Psoas muscle (tissue), 8 donors: ENCODE data around the gene NUCKS1. TPM values are rescaled to one million over a fixed set of nuclear protein-coding genes. Genes with fewer than 3 reads are reported as not detected.

Experiments
- ATAC-seq, 4 donors: fragments of 200-7000 bp; cut with Tn5 transposase; one replicate each; pipeline ENCODE4 v1.9.1; 2020; ENCODE audit warnings: moderate library complexity in 3 of 4, mild to moderate bottlenecking in 2 of 4
- DNase-seq, 2 donors: peaks; one replicate each; pipeline ENCODE4 v3.0.0-alpha.2; 2020
- H3K27ac ChIP-seq: fragments of 200-600 bp; one replicate; pipeline ENCODE4 v1.8.0; 2022
- H3K27me3 ChIP-seq, 3 donors: fragments of 200-600 bp in 1 of 3; one replicate each; pipeline versions ENCODE4 v1.6.1 to v1.8.0; 2013 to 2022; ENCODE audit warnings: low read length in 2 of 3, mild to moderate bottlenecking in 2 of 3, moderate library complexity in 1 of 3; ENCODE audit not compliant: insufficient read depth in 3 of 3
- H3K36me3 ChIP-seq, 2 donors: fragments of 200-600 bp in 1 of 2; one replicate each; pipeline versions ENCODE4 v1.6.1 to v1.8.0; 2013 to 2022; ENCODE audit warnings: low read depth in 1 of 2, mild to moderate bottlenecking in 1 of 2, moderate library complexity in 1 of 2; ENCODE audit not compliant: insufficient read depth in 1 of 2
- H3K4me1 ChIP-seq: fragments of 200-600 bp; one replicate; pipeline ENCODE4 v1.8.0; 2022
- H3K4me3 ChIP-seq: fragments of 200-600 bp; one replicate; pipeline ENCODE4 v1.8.0; 2022; ENCODE audit warnings: mild to moderate bottlenecking
- H3K9me3 ChIP-seq: fragments of 200-600 bp; one replicate; pipeline ENCODE4 v1.8.0; 2022
- WGBS, 3 donors: extraction: QIAGEN DNeasy Blood & Tissue Kit; methylation state at CpG; one replicate each; pipeline versions ENCODE4 v1.1.6 to v1.1.7; 2013; 5-methylcytosine and 5-hydroxymethylcytosine counted together
- intact Hi-C, 2 donors: fragments of 100-400 bp; cut with DNase I; formaldehyde crosslinking; loops; one replicate each; pipeline versions ENCODE4 v1.11.0 to v1.14.2; 2022
- polyA plus RNA-seq, 3 donors: library from polyadenylated mRNA; stranded (reverse); fragments of 200-250 nt; gene quantifications; one replicate each; pipeline ENCODE4 v1.2.3, GENCODE V29; 2013
- total RNA-seq, 4 donors: library from RNA; stranded (reverse); fragmentation: NEBNext Ultra II Directional in 2 of 4; extraction: Animal tissue kit (Norgen Biotek cat#: 25700) in 2 of 4; gene quantifications; one replicate each; pipeline versions ENCODE4 v1.2.1 to v1.2.4, GENCODE V29; 2021 to 2023
- TF ChIP-seq, protein P1 (sequence below): fragments of 200-600 bp; IDR thresholded peaks from one replicate; pipeline ENCODE4 v1.8.0; 2022; ENCODE audit warnings: antibody characterized with exemption
- donor health status: healthy with polysubstance abuse.
- donor health status: DM: no; HTN: no; CAD: no; lungs with moderate emphysema.
- donor health status: Bipolar disorder and iron deficiency.
- donor health status: healthy.
- donor health status: DM: yes; HTN: yes; CAD: no.
- donor health status: DM: no; HTN: no; CAD: no.
- donor health status: DM: no; HTN: no; CAD: no.
- donor health status: DM: yes; HTN: yes; CAD: no.

NUCKS1 gene
- total and polyA plus RNA-seq, 7 donors, result 28.3 to 174 (median 140) TPM

DNA sequence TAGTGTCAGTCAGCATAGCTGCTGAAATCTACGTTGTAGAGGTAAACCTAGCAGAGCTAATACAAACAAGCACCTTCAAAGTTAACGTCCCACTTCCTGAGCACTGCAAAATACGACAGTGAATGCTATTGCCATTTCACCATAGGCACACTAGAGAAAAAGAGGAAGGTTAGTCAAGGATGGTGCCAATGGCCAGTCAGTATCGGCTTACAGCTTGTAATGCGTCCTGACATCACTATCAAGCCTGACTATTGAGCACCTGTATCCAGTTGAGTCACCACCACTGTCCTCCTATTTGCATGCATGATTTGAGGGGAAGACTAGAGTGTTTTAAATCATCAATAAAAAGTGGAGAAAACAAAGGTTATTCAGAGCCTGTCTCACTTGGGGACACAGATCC lies 34.4 kb downstream of the NUCKS1 start:
- 59 to 78% (median 67%) methylated on average over 5 of the region's 5 CpGs for WGBS, 3 donors

DNA sequence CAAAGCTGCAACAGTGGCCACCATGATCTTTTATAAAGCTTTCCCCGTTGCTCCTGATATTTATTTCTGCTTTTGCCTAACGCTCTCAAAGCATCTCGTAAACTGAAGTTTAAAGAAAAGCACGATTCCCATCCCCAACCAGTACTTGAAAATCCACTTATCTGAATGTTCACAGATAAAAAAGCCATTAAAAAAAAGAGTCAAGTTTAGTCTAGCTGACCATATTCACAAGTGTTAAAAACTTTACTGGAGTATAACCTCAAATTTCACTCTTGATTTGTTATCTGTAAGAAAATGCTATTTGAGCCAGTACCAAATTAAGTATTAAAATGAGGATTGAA lies 35.1 kb downstream of the NUCKS1 start:
- ATAC-seq, result no peak
- Histone ChIP-seq H3K36me3 (peaks cover 8 to 57% of the 10 kb centered on the region in 2 donors), H3K4me3 (no peak overlapping the region), H3K27me3 (no peaks in the 10 kb centered on the region), H3K4me1 (no peaks in the 10 kb centered on the region), H3K27ac (no peak overlapping the region), H3K9me3 (no peaks in the 10 kb centered on the region)
- TF ChIP-seq, protein P1, sequence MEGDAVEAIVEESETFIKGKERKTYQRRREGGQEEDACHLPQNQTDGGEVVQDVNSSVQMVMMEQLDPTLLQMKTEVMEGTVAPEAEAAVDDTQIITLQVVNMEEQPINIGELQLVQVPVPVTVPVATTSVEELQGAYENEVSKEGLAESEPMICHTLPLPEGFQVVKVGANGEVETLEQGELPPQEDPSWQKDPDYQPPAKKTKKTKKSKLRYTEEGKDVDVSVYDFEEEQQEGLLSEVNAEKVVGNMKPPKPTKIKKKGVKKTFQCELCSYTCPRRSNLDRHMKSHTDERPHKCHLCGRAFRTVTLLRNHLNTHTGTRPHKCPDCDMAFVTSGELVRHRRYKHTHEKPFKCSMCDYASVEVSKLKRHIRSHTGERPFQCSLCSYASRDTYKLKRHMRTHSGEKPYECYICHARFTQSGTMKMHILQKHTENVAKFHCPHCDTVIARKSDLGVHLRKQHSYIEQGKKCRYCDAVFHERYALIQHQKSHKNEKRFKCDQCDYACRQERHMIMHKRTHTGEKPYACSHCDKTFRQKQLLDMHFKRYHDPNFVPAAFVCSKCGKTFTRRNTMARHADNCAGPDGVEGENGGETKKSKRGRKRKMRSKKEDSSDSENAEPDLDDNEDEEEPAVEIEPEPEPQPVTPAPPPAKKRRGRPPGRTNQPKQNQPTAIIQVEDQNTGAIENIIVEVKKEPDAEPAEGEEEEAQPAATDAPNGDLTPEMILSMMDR, result no peak
- WGBS, 3 donors, result 86 to 89% (median 89%) methylated on average over 4 of the region's 4 CpGs
- intact Hi-C loops, result loop anchor here in 1 of 2 donors (5.0 kb wide), 1 partner anchor 58 kb away; no protein-coding TSS in a partner anchor
- no peak for DNase-seq

More for the DNA sequence above, 34.4 kb downstream of the NUCKS1 start:
- Histone ChIP-seq H3K4me3 (no peak overlapping the region), H3K9me3 (no peaks in the 10 kb centered on the region), H3K36me3 (peaks cover 8 to 61% of the 10 kb centered on the region in 2 donors), H3K27ac (no peak overlapping the region), H3K27me3 (no peaks in the 10 kb centered on the region), H3K4me1 (no peaks in the 10 kb centered on the region)
- no peak for DNase-seq
- peak; percentile 54 to 66 (median 59) for ATAC-seq
- TF ChIP-seq, protein P1, result no peak
- intact Hi-C loops, result no loop called here

DNA sequence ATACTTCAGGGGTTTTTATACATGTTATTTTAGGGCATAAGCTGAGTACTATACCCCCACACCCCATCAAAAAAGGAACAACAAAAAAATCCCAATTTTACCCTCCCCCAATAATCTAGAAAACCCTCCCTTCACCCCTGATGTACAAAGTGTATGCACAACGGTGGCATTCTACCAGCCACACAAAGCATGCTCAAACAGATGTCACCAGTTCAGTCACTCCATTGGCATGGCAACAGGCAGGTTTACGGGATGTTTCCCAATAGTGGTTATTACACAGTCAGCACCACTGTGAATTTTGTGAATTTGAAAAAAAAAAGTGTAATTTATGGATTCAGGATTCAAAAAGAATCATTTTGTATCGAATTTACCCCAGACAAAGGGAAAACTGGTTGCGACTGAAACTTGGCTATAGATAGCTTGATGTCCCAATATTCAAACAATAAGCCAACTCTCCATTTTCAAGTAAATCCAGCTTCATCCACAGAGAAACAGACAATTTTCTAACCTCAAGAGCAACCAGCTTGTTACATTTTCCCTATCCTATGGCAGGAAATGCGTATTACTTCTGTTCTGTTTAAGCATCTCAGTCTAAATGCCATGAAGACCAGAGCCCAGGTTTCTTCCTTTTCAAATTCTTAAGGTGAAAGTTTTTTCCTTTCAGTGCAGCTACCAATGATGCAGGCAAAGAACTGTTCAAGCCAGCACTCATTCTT lies 35.6 kb downstream of the NUCKS1 start:
- intact Hi-C loops, result loop anchor here in 1 of 2 donors (5.0 kb wide), 1 partner anchor 57 kb away; no protein-coding TSS in a partner anchor
- Histone ChIP-seq H3K27ac (no peak overlapping the region), H3K4me1 (no peaks in the 10 kb centered on the region), H3K4me3 (no peak overlapping the region), H3K9me3 (no peaks in the 10 kb centered on the region), H3K27me3 (no peaks in the 10 kb centered on the region), H3K36me3 (peaks cover 8 to 51% of the 10 kb centered on the region in 2 donors)
- WGBS, 3 donors, result 68 to 79% (median 69%) methylated on average over 5 of the region's 5 CpGs
- DNase-seq (no peak), ATAC-seq (no peak)
- TF ChIP-seq, protein P1, result no peak

DNA sequence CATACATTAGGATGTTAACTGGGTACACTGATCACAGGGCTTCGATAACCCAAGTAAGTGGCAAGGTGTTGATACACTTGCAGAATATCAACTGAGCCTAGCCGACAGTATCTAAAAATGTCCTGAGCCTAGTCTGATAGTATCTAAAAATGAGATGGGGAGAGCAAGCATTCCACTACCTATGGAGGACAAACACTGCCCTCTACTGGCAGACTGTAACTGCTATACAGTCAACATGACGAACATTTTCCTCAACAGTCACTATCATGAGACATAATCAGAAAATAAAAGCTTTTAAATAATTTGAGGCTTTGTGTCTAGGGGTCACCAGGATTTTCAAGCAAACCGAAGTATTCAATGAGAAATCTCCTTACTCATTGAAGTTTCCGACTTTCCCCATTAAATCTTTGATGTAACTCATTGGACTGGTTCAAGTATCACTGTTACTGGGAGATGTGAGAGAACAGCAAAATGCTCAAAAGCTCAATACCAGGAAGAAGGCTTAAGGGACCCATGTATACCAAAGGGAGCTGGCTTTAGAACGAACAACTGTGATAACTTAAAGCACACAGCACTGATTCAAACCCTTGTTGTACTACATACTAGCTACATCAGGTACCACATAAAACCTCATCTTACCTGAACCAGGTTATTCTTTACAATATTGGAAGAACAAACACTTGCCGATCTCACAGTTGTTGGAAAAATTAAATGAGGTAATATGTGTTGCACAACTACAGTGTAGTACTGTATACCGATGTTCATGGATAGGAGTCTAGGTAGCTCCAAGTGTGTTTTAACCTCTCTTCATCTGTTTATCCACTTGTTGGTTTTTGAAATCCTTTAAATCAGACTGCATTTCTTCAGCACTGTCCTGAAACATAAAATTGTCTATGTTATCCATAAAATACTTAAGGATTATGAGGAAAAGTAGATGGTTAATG lies 38.6 kb downstream of the NUCKS1 start:
- no peak overlapping the region for H3K4me3 ChIP-seq

More for the DNA sequence above, 38.6 kb downstream of the NUCKS1 start:
- DNase-seq, result no peak
- peak; percentile 79 to 87 (median 82) for ATAC-seq
- TF ChIP-seq, protein P1, result peak; percentile 87
- WGBS, 3 donors, result 40 to 43% (median 42%) methylated on average over 8 of the region's 8 CpGs
- intact Hi-C loops, result loop anchor here (1.0 to 5.0 kb wide), 4 partner anchors 52 to 123 kb away; no protein-coding TSS in a partner anchor
- Histone ChIP-seq H3K9me3 (no peaks in the 10 kb centered on the region), H3K4me1 (peaks cover 4% of the 10 kb centered on the region), H3K27ac (peak overlapping the region; percentile 44), H3K36me3 (peaks cover 0 to 28% of the 10 kb centered on the region in 2 donors), H3K27me3 (no peaks in the 10 kb centered on the region)
